GM12891 (cell line): ENCODE measurements around the gene ADI1.
"Not testable (repeated sequence)": the region's sequence is repeated elsewhere in the genome, so short reads cannot be mapped to it uniquely, and the experiment has no call there.

ENCODE experiments used
- DNase-seq: peaks from one replicate; pipeline ENCODE4 v3.0.0; 2011; ENCODE audit warnings: low spot score; ENCODE audit not compliant: insufficient read length
- FAIRE-seq: peaks from 2 replicates; lab custom pipeline; 2011; peaks lifted over from hg19 to GRCh38; lab: Jason Lieb, UNC
- PAX5 ChIP-seq: IDR thresholded peaks from 2 replicates; pipeline ENCODE4 v1.6.1; 2011; ENCODE audit warnings: low read length, moderate library complexity, mild to moderate bottlenecking; ENCODE audit not compliant: insufficient read depth, severe bottlenecking
- POLR2A ChIP-seq: IDR thresholded peaks from 2 replicates; pipeline ENCODE4 v1.6.1; 2011; ENCODE audit warnings: low read depth, low read length, control low read depth
- POLR2AphosphoS5 ChIP-seq: IDR thresholded peaks from 2 replicates; pipeline ENCODE4 v1.6.1; 2011; ENCODE audit warnings: low read depth, low read length, control low read depth
- POU2F2 ChIP-seq: IDR thresholded peaks from 2 replicates; pipeline ENCODE4 v1.6.1; 2011; ENCODE audit warnings: low read depth, mild to moderate bottlenecking, control low read depth, low read length, moderate library complexity
- SPI1 ChIP-seq: IDR thresholded peaks from 2 replicates; pipeline ENCODE4 v1.6.1; 2011; ENCODE audit warnings: low read depth, low read length, control low read depth
- TAF1 ChIP-seq: IDR thresholded peaks from 2 replicates; pipeline ENCODE4 v1.6.1; 2011; ENCODE audit warnings: low read depth, low read length, control low read depth

ADI1 gene

GRCh38 chr2:3457524-3458395 is 61.6 kb downstream of the ADI1 start:
- no peak for FAIRE-seq
- TF ChIP-seq TAF1 (no peak), POLR2AphosphoS5 (no peak)
- no peak for DNase-seq

GRCh38 chr2:3456125-3456524 is 63.2 kb downstream of the ADI1 start:
- no peak for FAIRE-seq
- DNase-seq: no peak
- no peak for TF ChIP-seq POLR2A
- TF ChIP-seq TAF1: no peak
- no peak for TF ChIP-seq POU2F2
- TF ChIP-seq PAX5: no peak
- no peak for TF ChIP-seq POLR2AphosphoS5
- no peak for TF ChIP-seq SPI1

- DNase-seq: no peak
- TF ChIP-seq POLR2AphosphoS5 (no peak), SPI1 (no peak), POLR2A (no peak), POU2F2 (no peak), PAX5 (no peak), TAF1 (no peak)
- FAIRE-seq: no peak
These were observed 64.5 kb downstream of the ADI1 start for GRCh38 chr2:3454802-3455201.

- DNase-seq, FAIRE-seq: not testable (repeated sequence)
These were observed 65.3 kb downstream of the ADI1 start for GRCh38 chr2:3454005-3454404.

GRCh38 chr2:3453190-3453999 is 65.9 kb downstream of the ADI1 start:
- no peak for FAIRE-seq
- no peak for DNase-seq
- no peak for TF ChIP-seq TAF1
- TF ChIP-seq POLR2AphosphoS5: no peak
- no peak for TF ChIP-seq SPI1

GRCh38 chr2:3451926-3452671 is 67.2 kb downstream of the ADI1 start:
- DNase-seq (no peak), FAIRE-seq (no peak)
- TF ChIP-seq SPI1: no peak
- TF ChIP-seq POLR2AphosphoS5: no peak
- TF ChIP-seq PAX5: no peak
- TF ChIP-seq POLR2A: no peak
- TF ChIP-seq TAF1: no peak
- no peak for TF ChIP-seq POU2F2

- TF ChIP-seq PAX5 (no peak), SPI1 (no peak), POU2F2 (no peak), TAF1 (no peak), POLR2A (no peak), POLR2AphosphoS5 (no peak)
- no peak for FAIRE-seq
- no peak for DNase-seq
These were observed 68.2 kb downstream of the ADI1 start for GRCh38 chr2:3451169-3451568.

GRCh38 chr2:3450385-3451010 is 68.8 kb downstream of the ADI1 start:
- FAIRE-seq (no peak), DNase-seq (no peak)
- no peak for TF ChIP-seq TAF1
- TF ChIP-seq POLR2AphosphoS5: no peak
- no peak for TF ChIP-seq SPI1
- TF ChIP-seq POLR2A: no peak
- TF ChIP-seq PAX5: no peak
- no peak for TF ChIP-seq POU2F2

- TF ChIP-seq POLR2A (no peak), POLR2AphosphoS5 (no peak), PAX5 (no peak), POU2F2 (no peak), SPI1 (no peak), TAF1 (no peak)
- DNase-seq: no peak
- FAIRE-seq: no peak
These were observed 69.4 kb downstream of the ADI1 start for GRCh38 chr2:3449936-3450335.

GRCh38 chr2:3449086-3449485 is 70.2 kb downstream of the ADI1 start:
- TF ChIP-seq POLR2A (no peak), POLR2AphosphoS5 (no peak), PAX5 (no peak), SPI1 (no peak), TAF1 (no peak), POU2F2 (no peak)
- DNase-seq: no peak
- no peak for FAIRE-seq

- not testable (repeated sequence) for FAIRE-seq, DNase-seq
These were observed 70.9 kb downstream of the ADI1 start for GRCh38 chr2:3448441-3448911.
